Left ventricle myocardium inferior (tissue), 1 donor: ENCODE measurements around the gene PPAN. TPM values are rescaled to one million over a fixed set of nuclear protein-coding genes. Genes with fewer than 3 reads are reported as not detected.

ENCODE experiments used
- DNase-seq: peaks from one replicate; pipeline ENCODE4 v3.0.0-alpha.2; 2020
- H3K27ac ChIP-seq: fragments of 200-600 bp; replicated peaks from 2 replicates; pipeline ENCODE4 v1.8.0; 2021
- H3K27me3 ChIP-seq: fragments of 200-600 bp; 2 replicates; pipeline ENCODE4 v1.8.0; 2021; ENCODE audit warnings: low read depth
- H3K36me3 ChIP-seq: fragments of 200-600 bp; 2 replicates; pipeline ENCODE4 v1.8.0; 2021
- H3K4me1 ChIP-seq: fragments of 200-600 bp; 2 replicates; pipeline ENCODE4 v1.8.0; 2021
- H3K4me3 ChIP-seq: fragments of 200-600 bp; 2 replicates; pipeline ENCODE4 v1.8.0; 2021; ENCODE audit warnings: mild to moderate bottlenecking, moderate library complexity
- H3K9me3 ChIP-seq: fragments of 200-600 bp; replicated peaks from 2 replicates; pipeline ENCODE4 v1.8.0; 2021
- CTCF ChIP-seq: fragments of 200-600 bp; IDR thresholded peaks from 2 replicates; pipeline ENCODE4 v1.8.0; 2021; ENCODE audit warnings: antibody characterized with exemption, mild to moderate bottlenecking, borderline replicate concordance
- intact Hi-C: fragments of 100-400 bp; cut with micrococcal nuclease; formaldehyde crosslinking; loops from one replicate; pipeline ENCODE4 v1.11.0; 2022
- total RNA-seq: library from RNA; stranded (reverse); fragmentation: NEBNext Ultra II Directional; extraction: Animal tissue kit (Norgen Biotek cat#: 25700); gene quantifications from one replicate; pipeline ENCODE4 v1.2.1, GENCODE V29; 2021
- donor health status: DM: no; HTN: yes; CAD: no; lungs with severe emphysema.

PPAN gene
- total RNA-seq, 1 donor from 2014 or later = 23.6 TPM

GRCh38 chr19:10110076-10110971, 4.2 kb downstream of the PPAN start:
- Histone ChIP-seq H3K36me3 (peaks cover 53% of the 10 kb centered on the region), H3K4me1 (peaks cover 31% of the 10 kb centered on the region), H3K4me3 (no peak overlapping the region), H3K27ac (no peak overlapping the region), H3K27me3 (no peaks in the 10 kb centered on the region), H3K9me3 (no peaks in the 10 kb centered on the region)
- intact Hi-C loops = no loop called here
- DNase-seq = no peak
- no peak for TF ChIP-seq CTCF

GRCh38 chr19:10110972-10111317, 4.8 kb downstream of the PPAN start:
- H3K4me3 ChIP-seq = no peak overlapping the region
- H3K27ac ChIP-seq = no peak overlapping the region
- intact Hi-C loops = no loop called here

GRCh38 chr19:10111405-10111811, 5.2 kb downstream of the PPAN start, which contains the start of gene P2RY11:
Gene P2RY11 (plus strand): TSS chr19:10111693. CDS start chr19:10111722, 29 bp downstream.
- TF ChIP-seq CTCF = no peak

More at GRCh38 chr19:10110972-10111317, 4.8 kb downstream of the PPAN start:
- peaks cover 59% of the 10 kb centered on the region for H3K36me3 ChIP-seq
- no peak for DNase-seq
- H3K4me1 ChIP-seq = peaks cover 30% of the 10 kb centered on the region
- TF ChIP-seq CTCF = no peak
- no peaks in the 10 kb centered on the region for H3K9me3 ChIP-seq
- H3K27me3 ChIP-seq = no peaks in the 10 kb centered on the region

DNA sequence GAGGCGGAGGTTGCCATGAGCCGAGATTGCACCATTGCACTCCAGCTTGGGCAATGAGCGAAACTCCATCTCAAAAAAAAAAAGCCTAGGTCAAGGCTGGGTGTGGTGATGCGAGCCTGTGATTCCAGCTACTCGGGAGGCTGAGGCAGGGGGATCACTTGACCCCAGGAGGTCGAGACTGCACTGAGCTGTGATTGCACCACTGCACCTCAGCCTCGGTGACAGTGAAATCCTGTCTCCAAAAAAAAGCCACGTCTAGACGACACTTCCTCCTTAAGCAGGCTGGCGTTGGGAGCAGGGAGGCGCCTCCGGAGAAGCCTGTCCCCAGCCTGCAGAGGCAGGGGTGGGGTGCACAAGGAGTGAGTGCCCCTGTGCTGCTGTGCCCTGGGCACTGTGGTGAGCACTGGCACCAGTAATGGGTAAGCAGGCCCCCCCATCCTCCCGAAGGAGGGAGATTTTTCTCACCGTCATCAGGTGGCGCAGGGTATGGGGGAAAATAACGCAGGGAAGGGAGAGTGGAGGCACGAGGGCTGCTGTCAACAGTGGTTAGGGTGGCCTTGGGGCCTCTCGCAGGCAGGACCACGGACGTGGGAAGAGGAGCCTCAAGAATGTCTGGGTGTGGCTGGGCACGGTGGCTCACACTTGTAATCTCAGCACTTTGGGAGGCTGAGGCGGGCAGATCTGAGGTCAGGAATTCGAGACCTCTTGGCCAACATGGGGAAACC, 6.0 kb downstream of the PPAN start:
- no peak for DNase-seq
- no peak overlapping the region for H3K4me3 ChIP-seq
- no peaks in the 10 kb centered on the region for H3K27me3 ChIP-seq
- intact Hi-C loops = no loop called here
- H3K9me3 ChIP-seq = no peaks in the 10 kb centered on the region
- H3K36me3 ChIP-seq = peaks cover 71% of the 10 kb centered on the region
- H3K4me1 ChIP-seq = peaks cover 27% of the 10 kb centered on the region
- no peak for TF ChIP-seq CTCF
- peak overlapping the region; percentile 12 for H3K27ac ChIP-seq

More at GRCh38 chr19:10111405-10111811, 5.2 kb downstream of the PPAN start, which contains the start of gene P2RY11:
- no peaks in the 10 kb centered on the region for H3K9me3 ChIP-seq
- peaks cover 32% of the 10 kb centered on the region for H3K4me1 ChIP-seq
- peaks cover 64% of the 10 kb centered on the region for H3K36me3 ChIP-seq
- intact Hi-C loops = no loop called here
- peak within 1 kb of the TSS; percentile 12 for H3K27ac ChIP-seq
- no peak within 1 kb of the TSS for H3K4me3 ChIP-seq
- no peaks in the 10 kb centered on the region for H3K27me3 ChIP-seq
- no peak for DNase-seq

DNA sequence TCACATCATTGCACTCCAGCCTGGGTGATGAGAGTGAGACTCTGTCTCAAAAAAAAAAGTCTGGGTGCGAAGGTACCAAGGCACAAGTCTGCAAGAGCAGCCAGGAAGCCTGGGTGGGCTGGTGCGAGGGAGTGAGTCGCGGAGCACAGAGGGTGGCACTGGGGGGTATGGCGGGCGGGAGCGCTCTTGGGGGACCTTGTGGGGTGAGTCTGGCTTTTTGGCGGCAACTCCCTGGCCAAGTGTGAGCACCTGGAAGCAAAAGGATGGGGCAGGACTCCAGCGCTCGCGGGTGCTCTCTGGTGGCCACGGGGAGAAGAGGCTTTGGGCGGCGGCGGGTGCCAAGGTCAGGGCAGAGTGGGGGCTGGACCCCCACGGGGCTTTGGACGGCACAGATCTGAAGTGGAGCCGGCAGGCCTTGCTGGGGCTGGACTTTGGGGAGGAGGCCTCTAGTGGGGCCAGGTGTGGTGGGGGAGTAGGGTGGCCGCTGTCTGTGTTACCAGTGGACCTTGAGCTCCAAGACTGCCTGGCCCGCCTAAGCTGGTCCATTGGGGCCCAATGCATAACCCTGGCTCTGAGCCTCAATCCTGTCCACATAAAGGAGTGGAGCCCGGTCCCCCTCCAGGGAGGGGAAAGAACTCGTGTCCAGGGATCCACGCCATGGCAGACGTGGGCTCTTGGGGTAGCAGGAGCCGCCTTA, 6.9 kb downstream of the PPAN start:
- peak overlapping the region; percentile 18 for H3K27ac ChIP-seq
- no peak for DNase-seq
- intact Hi-C loops = no loop called here
- peaks cover 71% of the 10 kb centered on the region for H3K36me3 ChIP-seq
- TF ChIP-seq CTCF = peak; percentile 63
- H3K4me3 ChIP-seq = no peak overlapping the region
- no peaks in the 10 kb centered on the region for H3K27me3 ChIP-seq
- H3K9me3 ChIP-seq = no peaks in the 10 kb centered on the region
- peaks cover 19% of the 10 kb centered on the region for H3K4me1 ChIP-seq
